Right hindlimb (tissue), 1 donor: ENCODE measurements around the gene HOXA3.
A peak's percentile ranks its signal among the peaks of the same experiment; 100 is the strongest.

ENCODE experiments used
- DNase-seq: peaks from one replicate; pipeline ENCODE4 v3.0.0-alpha.2; 2018

Gene HOXA3

DNA sequence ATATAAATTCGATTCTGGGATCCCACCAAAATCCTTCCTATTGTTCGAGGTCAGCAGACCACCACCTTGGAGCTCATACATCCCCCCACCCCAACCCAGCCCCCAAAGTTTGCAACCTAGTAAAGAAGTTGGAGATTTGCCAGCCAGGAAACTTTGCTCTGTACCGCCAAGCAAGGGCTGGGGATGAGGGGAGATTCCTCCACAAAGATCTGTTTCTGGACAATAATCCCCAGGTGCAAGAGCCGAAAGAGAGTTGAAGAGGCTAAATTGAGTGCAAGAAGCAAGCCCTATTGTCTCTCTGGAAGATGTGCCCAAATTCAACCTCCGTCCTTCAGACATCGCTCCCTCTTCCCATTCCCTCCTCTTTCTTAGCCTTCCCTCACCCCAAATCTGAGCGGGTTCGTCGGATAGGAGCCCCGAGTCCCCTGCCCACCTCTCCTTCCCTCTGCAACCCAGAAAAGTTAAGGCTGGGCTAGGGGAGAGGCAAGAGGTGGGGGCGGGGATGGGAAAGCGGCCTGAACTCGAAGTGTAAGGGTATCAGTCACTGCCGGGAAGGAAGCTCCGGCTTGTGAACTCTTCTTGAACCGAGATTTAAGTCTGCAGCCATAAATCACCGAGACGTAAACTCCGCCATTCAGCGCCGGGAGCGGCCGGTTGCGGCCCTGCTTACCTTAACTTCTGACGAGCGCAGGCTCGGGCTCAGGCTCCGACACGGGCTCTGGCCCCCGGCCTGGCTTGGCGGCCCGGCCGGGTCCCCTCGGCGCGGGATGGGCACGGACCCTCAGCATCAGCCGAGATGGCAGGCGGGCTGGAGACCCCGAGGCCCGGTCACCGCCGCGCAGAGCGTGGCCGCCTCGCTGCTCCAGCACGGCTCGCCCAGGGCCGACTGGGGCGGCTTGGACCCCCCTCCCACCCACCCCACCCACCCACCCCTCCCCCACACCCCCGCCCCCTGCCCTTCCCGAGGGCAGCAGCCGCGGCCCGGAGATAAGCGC lies 39.1 kb downstream of the HOXA3 start:
- DNase-seq = peak; percentile 79

DNA sequence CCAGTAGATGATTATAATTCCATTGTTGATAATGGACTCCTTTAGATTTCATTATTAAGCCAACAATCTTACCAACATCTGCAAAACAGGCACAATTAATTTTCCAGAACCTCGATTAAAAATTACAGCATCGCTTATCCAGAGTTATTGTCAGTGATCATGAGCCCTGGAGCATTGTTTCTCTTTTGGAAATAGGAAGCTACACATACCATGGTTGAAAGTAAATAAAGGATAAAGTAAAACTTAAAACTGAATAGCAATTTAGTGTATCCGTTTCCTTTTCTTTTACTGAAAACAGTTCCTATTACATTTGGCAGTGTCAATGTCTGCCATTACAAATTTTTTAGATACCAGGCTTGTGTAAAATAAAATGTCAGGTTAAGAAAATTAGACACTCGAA lies 40.0 kb downstream of the HOXA3 start:
- no peak for DNase-seq

DNA sequence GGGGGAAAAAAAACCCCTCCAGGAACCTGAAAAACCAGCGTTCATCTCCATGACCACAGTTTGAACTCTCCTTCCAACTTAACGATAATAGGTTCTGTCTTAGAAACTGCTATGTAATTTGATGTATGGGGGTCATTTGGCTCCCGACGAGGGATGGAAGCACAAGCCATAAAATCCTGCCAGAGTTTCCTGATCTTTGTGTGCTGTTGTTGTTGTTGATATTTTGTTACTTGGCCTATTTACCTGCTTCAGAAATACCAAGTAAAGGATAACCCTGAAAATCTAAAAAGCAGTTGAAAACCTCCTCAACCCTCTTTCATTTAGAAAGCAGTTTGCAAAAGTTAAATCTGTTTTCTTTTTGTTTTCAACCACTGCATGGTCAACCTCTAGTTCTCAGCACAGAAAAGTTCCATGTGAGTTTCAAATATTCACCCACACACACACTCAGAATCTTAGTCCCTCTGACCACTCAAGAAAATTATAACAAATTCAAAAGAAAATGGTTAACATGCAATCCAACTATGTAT lies 40.6 kb downstream of the HOXA3 start:
- no peak for DNase-seq

- peak; percentile 50 for DNase-seq
Observed at GRCh38 chr7:27111042-27111750, 41.2 kb downstream of the HOXA3 start.

DNA sequence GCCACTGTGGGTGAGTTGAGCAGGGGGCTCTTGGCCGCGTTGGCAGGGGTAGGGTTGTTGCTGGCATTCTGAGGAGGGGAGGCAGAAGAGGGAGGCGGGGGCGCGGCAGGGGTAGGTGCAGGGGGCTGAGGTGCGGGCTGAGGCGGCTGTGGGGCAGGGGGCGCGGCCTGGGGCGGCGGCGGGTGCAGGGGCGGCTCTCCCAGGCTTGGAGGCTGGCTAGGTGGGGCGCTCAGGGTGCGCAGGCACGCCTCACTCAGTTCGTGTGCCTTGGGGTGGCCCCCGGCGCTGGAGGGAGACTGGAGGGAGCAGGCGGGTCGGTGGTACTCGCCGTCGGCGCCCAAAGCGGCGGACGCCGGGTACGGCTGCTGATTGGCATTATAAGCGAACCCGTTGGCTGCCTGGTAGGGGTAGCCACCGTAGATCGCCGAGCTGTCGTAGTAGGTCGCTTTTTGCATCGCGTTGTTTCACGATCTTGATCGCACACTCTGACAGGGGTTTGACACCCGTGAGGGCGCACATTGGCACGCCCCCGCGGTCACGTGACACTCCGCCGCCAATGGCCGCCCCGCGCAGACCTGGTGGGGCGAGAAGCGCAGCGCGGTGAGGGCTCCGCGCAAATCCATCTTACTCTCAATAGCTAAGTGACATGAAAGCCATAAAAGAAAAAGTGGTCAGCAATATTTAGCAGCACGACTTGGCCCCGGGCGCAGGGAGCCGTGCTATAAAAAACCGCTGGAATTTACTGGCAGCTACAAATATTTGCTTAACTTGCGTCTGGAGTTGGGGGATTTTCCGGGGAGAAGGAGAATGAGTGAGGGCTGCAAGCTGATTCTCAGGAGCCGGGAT lies 42.0 kb downstream of the HOXA3 start:
- DNase-seq = peak; percentile 80

GRCh38 chr7:27109466-27110185 lies 42.8 kb downstream of the HOXA3 start:
- DNase-seq = peak; percentile 48

DNA sequence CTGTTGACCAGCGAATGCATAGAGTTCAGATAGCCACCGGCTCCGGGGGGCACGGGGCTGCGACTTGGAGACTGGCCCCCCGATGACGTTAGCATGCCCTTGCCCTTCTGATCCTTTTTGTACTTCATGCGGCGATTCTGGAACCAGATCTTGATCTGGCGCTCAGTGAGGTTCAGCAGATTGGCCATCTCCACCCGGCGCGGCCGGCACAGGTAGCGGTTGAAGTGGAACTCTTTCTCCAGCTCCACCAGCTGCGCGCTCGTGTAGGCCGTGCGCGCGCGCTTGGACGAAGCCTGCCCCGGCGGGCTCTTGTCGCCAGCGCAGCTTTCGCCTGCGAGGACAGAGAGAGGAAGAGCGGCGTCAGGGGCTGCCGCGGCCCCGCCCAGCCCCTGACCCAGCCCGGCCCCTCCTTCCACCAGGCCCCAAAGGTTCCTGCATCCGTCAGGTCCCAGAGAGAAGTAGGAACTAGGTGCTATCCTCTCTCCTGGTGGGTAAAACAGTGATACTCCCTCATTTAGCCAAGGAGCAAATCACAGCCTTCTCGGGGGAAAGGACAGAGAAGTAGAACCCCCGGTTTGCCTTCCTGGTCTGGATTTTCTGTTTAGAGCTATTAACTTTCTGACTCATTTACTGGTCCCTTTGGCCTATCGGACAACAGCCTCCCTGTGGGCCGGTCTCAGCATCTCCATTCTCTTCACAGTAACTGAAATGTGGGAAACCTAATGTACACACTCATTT lies 43.8 kb downstream of the HOXA3 start:
- peak; percentile 43 for DNase-seq

GRCh38 chr7:27107391-27108381 lies 44.7 kb downstream of the HOXA3 start:
- DNase-seq = no peak

DNA sequence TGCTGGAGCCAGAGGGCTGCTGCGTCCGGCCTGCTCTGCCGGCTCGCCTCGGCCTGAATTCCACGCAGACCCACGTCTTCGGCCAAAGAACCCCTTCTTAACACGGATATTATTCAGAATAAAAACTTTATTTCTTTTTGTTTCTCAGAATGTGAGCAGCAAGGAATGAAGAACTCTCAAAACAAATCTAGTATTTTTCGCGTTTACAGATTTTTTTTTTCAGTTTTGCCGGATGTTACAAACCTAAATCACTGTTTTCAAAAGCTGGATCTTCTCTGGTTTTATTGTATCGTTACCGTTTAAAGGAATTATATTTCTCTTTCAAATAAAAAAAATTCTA lies 45.5 kb downstream of the HOXA3 start:
- DNase-seq = no peak

DNA sequence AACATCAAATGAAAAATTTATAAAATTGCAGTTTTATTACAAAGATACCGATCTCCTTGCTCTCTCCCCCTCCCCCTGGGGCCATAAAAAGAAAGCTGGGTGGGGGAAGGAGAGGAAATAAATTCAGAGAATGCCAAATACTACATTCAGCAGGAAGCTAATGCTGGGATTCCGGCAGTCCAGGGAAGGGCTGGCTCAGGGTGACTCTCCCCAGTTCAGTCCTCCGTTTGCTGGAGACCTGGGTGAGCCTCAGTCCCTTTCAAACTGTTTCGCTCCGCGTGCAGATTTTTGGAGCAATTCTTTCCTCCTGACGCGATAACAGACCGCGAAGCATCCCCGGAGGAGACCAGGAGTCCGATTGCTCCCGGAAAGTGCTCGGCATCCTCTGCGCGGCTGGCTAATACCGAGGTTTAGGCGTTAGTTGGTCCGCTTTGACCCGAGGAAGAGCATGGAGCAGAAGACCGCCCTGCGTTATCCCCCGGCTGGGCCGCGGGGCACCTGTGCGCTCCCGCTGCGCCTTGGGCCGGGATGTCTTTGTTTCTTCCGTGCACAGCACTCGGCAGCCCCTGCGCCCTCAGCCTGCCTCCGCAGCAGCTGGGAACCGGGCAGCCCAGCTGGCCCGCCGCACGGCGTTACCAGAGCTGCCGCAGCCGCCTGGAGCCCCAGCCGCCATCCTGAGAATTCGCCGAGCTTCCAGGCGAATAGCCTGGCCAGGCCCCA lies 46.0 kb downstream of the HOXA3 start:
- peak; percentile 63 for DNase-seq

- DNase-seq = no peak
Observed at GRCh38 chr7:27105301-27106031, 46.9 kb downstream of the HOXA3 start.

GRCh38 chr7:27104341-27105058 lies 47.9 kb downstream of the HOXA3 start:
- peak; percentile 35 for DNase-seq

GRCh38 chr7:27103489-27104226 lies 48.7 kb downstream of the HOXA3 start:
- peak; percentile 30 for DNase-seq

DNA sequence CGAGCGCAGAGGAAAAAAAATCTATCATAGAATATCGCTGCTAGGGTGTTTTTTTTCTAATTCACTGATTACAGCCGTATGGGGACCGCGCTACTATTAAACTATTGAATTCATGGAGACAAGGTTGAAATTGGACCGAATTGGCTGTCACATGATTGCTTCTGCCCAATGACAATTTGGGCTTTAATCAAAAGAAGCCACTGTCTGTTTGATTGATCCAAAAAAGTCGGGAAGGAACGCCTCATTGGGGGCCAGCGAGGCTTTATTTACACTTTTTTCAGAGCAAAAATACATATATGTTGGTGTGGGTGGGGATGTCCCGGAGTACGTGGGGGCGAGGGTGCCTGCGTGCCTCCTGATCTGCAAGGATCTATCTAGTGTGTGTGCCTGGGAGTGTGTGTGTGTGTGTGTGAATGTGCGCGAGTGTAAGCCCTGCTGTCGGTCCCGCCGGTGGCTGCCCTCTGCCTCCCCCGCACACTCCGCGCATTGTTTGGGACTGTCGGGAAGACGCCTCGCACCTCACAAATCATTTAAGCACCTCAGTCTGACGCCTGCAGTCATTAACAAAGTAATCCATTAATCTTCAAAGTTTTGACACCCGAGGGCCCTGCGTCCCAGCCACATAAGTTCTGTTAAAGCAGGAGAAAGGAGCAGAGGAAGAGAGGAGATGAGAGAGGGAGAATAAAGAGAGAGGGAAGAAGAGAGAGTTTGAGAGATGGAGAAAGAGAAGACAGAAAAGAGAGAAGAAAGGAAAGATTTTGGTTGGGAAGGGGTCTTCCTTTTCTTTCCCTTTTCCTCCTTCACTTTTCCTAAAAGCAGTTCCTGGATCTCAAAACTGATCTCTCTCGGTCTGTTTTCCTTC lies 49.6 kb downstream of the HOXA3 start, which contains the start of gene HOXA2:
TSS of gene HOXA2 (minus strand) at position 103 of the 862 bp plus-strand sequence. CDS start 183 bp downstream, outside the sequence.
- no peak for DNase-seq

DNA sequence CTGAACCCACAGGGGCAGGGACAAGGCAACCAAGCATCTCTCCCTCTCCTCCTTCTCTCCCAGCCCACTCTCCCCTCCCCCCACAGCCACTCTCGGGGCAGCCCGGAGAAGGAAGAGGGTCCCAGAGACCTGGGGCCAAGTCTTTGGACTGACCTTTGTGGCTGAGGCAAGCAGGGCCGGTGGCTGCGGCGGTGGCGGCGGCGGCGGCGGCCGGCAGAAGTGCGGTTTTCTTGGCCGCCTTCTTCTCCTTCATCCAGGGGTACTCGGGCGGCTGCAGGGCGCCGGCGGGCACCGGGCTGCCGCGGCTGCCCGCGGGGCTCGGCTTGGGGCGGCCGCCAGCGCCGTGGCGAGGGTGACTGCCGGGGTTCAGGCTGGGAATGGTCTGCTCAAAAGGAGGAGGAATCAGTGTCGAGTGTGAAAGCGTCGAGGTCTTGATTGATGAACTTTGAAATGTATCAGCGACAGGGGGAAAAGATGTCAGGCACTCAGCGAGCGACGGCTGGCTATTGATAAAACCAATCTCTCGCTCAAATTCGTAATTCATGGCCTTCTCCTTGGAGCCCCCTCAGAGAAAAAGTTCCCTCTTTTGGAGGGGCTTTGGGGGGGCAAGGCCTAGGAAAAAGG lies 50.3 kb downstream of the HOXA3 start:
- DNase-seq = peak; percentile 33
